ENCODE results near the gene GIN1.
"Not testable (repeated sequence)": the region's sequence is repeated elsewhere in the genome, so short reads cannot be mapped to it uniquely, and the experiment has no call there.

GIN1 gene

GRCh38 chr5:103148213-103148612, 28.3 kb upstream of the GIN1 start:
- no peak overlapping the region for H3K4me2 ChIP-seq (ENCODE audit: low read depth, low read length, poor library complexity, severe bottlenecking)
- no peak overlapping the region for H3K9ac ChIP-seq (ENCODE audit: low read length)
- peaks cover 5% of the 10 kb centered on the region; the same call in 1 of the 2 replicates for H3F3A ChIP-seq (ENCODE audit: insufficient read depth)
- H3K27me3 ChIP-seq (ENCODE audit: low read length): no peaks in the 10 kb centered on the region
- H3K9me2 ChIP-seq (replicated peaks; ENCODE audit: insufficient read depth, low read length): no peaks in the 10 kb centered on the region
- H3K4me3 ChIP-seq (ENCODE audit: insufficient read depth, low read length, poor library complexity, severe bottlenecking): no peak overlapping the region
- H4K20me1 ChIP-seq (ENCODE audit: low read depth, low read length): 0 out of 2 replicates have a peak, but pooled peaks cover 2% of the 10 kb centered on the region
- TF ChIP-seq CTCF (IDR thresholded peaks at IDR 0.05; ENCODE audit: insufficient read depth, low read length, poor library complexity, severe bottlenecking) (no peak), EZH2phosphoT487 (conservative IDR thresholded peaks at IDR 0.05; ENCODE audit: low read length) (no peak)
- peaks cover 39% of the 10 kb centered on the region for H3K36me3 ChIP-seq (ENCODE audit: low read length)
- H3K9me3 ChIP-seq (ENCODE audit: insufficient read depth, low read length): no peaks in the 10 kb centered on the region
- H3K27ac ChIP-seq (ENCODE audit: low read depth, low read length): no peak overlapping the region
- no peak overlapping the region for H2AFZ ChIP-seq (ENCODE audit: low read depth, low read length, severe bottlenecking)
- no peaks in the 10 kb centered on the region for H3K79me2 ChIP-seq (ENCODE audit: insufficient read depth, low read length)

DNA sequence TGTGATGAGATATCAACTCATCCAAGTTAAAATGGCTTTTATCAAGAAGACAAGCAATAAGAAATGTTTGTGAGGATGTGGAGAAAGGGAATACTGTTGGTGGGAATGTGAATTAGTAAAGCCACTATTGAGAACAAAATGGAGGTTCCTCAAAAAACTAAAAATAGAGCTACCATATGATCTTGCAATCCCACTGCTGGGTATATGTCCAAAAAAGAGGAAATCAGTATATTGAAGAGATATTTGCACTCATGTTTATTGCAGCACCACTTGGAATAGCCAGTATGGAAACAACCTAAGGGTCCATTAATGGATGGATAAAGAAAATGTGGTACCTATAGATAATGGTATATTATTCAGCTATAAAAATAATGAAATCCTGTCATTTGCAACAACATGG, 25.3 kb upstream of the GIN1 start:
- no peaks in the 10 kb centered on the region for H3K9me3 ChIP-seq (ENCODE audit: insufficient read depth, low read length)
- H4K20me1 ChIP-seq (ENCODE audit: low read depth, low read length): no peaks in the 10 kb centered on the region
- H3K4me2 ChIP-seq (ENCODE audit: low read depth, low read length, poor library complexity, severe bottlenecking): no peak overlapping the region
- H3K27ac ChIP-seq (ENCODE audit: low read depth, low read length): no peak overlapping the region
- no peaks in the 10 kb centered on the region for H3K79me2 ChIP-seq (ENCODE audit: insufficient read depth, low read length)
- H3K27me3 ChIP-seq (ENCODE audit: low read length): no peaks in the 10 kb centered on the region
- H2AFZ ChIP-seq (ENCODE audit: low read depth, low read length, severe bottlenecking): no peak overlapping the region
- H3K4me3 ChIP-seq (ENCODE audit: insufficient read depth, low read length, poor library complexity, severe bottlenecking): no peak overlapping the region
- peaks cover 5% of the 10 kb centered on the region; the same call in 1 of the 2 replicates for H3F3A ChIP-seq (ENCODE audit: insufficient read depth)
- peaks cover 15% of the 10 kb centered on the region; the same call in 1 of the 2 replicates for H3K36me3 ChIP-seq (ENCODE audit: low read length)
- no peak overlapping the region for H3K9ac ChIP-seq (ENCODE audit: low read length)
- TF ChIP-seq EZH2phosphoT487 (conservative IDR thresholded peaks at IDR 0.05; ENCODE audit: low read length) (no peak), CTCF (IDR thresholded peaks at IDR 0.05; ENCODE audit: insufficient read depth, low read length, poor library complexity, severe bottlenecking) (no peak)
- H3K9me2 ChIP-seq (replicated peaks; ENCODE audit: insufficient read depth, low read length): no peaks in the 10 kb centered on the region

DNA sequence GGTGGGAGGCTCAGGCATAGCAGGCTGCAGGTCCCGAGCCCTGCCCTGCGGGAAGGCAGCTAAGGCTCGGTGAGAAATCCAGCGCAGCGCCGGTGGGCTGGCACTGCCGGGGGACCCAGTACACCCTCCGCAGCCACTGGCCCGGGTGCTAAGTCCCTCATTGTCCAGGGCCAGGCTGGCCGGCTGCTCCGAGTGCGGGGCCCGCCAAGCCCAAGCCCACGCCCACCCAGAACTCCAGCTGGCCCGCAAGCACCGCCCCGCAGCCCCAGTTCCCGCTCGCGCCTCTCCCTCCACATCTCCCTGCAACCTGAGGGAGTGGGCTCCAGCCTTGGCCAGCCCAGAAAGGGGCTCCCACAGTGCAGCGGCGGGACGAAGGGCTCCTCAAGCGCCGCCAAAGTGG, 22.2 kb upstream of the GIN1 start:
- peaks cover 19% of the 10 kb centered on the region; the same call in 1 of the 2 replicates for H3K36me3 ChIP-seq (ENCODE audit: low read length)
- H3K27ac ChIP-seq (ENCODE audit: low read depth, low read length); H3K4me3 ChIP-seq (ENCODE audit: insufficient read depth, low read length, poor library complexity, severe bottlenecking): not testable (repeated sequence)

GRCh38 chr5:103139264-103139865, 19.4 kb upstream of the GIN1 start:
- Histone ChIP-seq H3K27ac (ENCODE audit: low read depth, low read length) (no peak overlapping the region), H3K36me3 (ENCODE audit: low read length) (peaks cover 19% of the 10 kb centered on the region), H4K20me1 (ENCODE audit: low read depth, low read length) (peaks cover 6% of the 10 kb centered on the region; the same call in 1 of the 2 replicates), H3K4me2 (ENCODE audit: low read depth, low read length, poor library complexity, severe bottlenecking) (no peak overlapping the region), H3F3A (ENCODE audit: insufficient read depth) (peaks cover 21% of the 10 kb centered on the region; the same call in 1 of the 2 replicates), H3K27me3 (ENCODE audit: low read length) (no peaks in the 10 kb centered on the region), H3K4me3 (ENCODE audit: insufficient read depth, low read length, poor library complexity, severe bottlenecking) (no peak overlapping the region), H3K9me3 (ENCODE audit: insufficient read depth, low read length) (no peaks in the 10 kb centered on the region), H3K9me2 (replicated peaks; ENCODE audit: insufficient read depth, low read length) (no peaks in the 10 kb centered on the region), H3K79me2 (ENCODE audit: insufficient read depth, low read length) (no peaks in the 10 kb centered on the region), H3K9ac (ENCODE audit: low read length) (no peak overlapping the region), H2AFZ (ENCODE audit: low read depth, low read length, severe bottlenecking) (no peak overlapping the region)
- TF ChIP-seq CTCF (IDR thresholded peaks at IDR 0.05; ENCODE audit: insufficient read depth, low read length, poor library complexity, severe bottlenecking): peak; percentile 87
- TF ChIP-seq EZH2phosphoT487 (conservative IDR thresholded peaks at IDR 0.05; ENCODE audit: low read length): no peak

More for the DNA sequence above, 22.2 kb upstream of the GIN1 start:
- H3K9me2 ChIP-seq (replicated peaks; ENCODE audit: insufficient read depth, low read length); H3K9ac ChIP-seq (ENCODE audit: low read length); H2AFZ ChIP-seq (ENCODE audit: low read depth, low read length, severe bottlenecking); H3K79me2 ChIP-seq (ENCODE audit: insufficient read depth, low read length); H4K20me1 ChIP-seq (ENCODE audit: low read depth, low read length); H3K4me2 ChIP-seq (ENCODE audit: low read depth, low read length, poor library complexity, severe bottlenecking); H3K27me3 ChIP-seq (ENCODE audit: low read length); H3K9me3 ChIP-seq (ENCODE audit: insufficient read depth, low read length): not testable (repeated sequence)
- H3F3A ChIP-seq (ENCODE audit: insufficient read depth): peaks cover 24% of the 10 kb centered on the region; the same call in 1 of the 2 replicates
